GM12864 (cell line): Measurements from ENCODE around the gene CFAP161.

Source experiments
- DNase-seq: peaks from one replicate; pipeline ENCODE4 v3.0.0-alpha.2; 2011; ENCODE audit warnings: low read depth
- H3K4me3 ChIP-seq: 2 replicates; pipeline ENCODE4 v1.5.1; 2011; ENCODE audit warnings: mild to moderate bottlenecking, low read depth, low read length, control low read depth
- TF ChIP-seq, protein P1 (sequence below): IDR thresholded peaks from 2 replicates; pipeline ENCODE4 v1.5.1; 2011; ENCODE audit warnings: low read depth, mild to moderate bottlenecking, moderate library complexity, low read length, control low read depth, inconsistent platforms; ENCODE audit errors: missing control alignments

Gene CFAP161

DNA sequence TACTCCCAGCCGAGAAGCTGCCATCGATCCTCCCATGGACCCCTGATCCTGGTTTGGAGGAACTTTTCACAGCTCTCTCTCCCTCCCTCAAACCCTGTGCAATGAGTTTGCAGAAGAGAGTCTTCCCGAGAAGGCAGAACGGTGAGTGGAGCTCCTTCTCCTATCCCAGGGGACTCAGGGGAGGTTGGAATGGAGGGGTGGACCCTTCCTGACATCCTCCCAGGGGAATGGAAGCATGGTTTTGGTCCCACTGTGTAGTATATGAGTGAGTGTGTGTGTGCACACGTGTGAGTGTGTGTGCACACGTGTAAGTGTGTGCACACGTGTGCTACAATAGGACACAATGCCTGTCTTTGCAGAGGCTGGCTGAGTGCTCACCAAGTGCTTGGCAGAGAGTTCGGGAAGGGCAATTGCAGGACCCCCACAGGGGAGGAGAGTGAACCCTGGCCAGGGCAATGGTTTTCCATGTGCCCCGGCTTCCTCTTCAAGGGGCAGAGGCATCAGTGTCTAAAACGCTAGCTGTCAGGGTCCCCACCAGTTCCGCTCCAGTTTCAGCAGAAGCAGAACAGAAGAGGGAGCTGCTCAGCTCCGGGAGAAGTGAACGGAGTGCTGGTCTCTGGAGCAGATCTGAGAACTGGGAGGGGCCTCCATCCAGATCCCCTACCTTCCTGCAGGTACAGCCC is 48.8 kb downstream of the CFAP161 start:
- DNase-seq = no peak
- no peak overlapping the region for H3K4me3 ChIP-seq
- TF ChIP-seq, protein P1, sequence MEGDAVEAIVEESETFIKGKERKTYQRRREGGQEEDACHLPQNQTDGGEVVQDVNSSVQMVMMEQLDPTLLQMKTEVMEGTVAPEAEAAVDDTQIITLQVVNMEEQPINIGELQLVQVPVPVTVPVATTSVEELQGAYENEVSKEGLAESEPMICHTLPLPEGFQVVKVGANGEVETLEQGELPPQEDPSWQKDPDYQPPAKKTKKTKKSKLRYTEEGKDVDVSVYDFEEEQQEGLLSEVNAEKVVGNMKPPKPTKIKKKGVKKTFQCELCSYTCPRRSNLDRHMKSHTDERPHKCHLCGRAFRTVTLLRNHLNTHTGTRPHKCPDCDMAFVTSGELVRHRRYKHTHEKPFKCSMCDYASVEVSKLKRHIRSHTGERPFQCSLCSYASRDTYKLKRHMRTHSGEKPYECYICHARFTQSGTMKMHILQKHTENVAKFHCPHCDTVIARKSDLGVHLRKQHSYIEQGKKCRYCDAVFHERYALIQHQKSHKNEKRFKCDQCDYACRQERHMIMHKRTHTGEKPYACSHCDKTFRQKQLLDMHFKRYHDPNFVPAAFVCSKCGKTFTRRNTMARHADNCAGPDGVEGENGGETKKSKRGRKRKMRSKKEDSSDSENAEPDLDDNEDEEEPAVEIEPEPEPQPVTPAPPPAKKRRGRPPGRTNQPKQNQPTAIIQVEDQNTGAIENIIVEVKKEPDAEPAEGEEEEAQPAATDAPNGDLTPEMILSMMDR = no peak

GRCh38 chr15:81183439-81183775 is 49.3 kb downstream of the CFAP161 start:
- TF ChIP-seq, protein P1 = no peak
- DNase-seq = no peak
- no peak overlapping the region for H3K4me3 ChIP-seq

DNA sequence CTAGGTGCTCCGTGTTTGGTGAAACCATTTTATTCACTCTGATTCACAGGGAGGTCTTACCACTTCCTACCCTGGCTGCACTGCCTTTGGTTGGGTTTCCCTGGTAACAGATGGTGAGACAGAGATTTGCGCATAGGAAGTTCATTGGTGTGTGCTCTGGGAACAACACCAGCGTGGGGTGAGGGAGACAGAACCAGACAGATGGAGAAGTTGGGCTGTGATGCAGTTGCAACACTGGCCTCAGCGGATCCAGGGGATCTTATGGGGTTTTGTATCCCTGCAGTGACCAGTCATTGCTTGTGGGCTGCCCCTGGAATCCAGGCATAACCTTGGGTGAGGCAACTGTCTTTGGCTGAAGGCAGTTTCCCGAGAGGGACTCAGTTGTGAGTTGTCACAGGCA is 50.1 kb downstream of the CFAP161 start:
- no peak overlapping the region for H3K4me3 ChIP-seq
- TF ChIP-seq, protein P1 = no peak
- no peak for DNase-seq

- no peak for DNase-seq
- TF ChIP-seq, protein P1 = no peak
- H3K4me3 ChIP-seq = no peak overlapping the region
Observed at GRCh38 chr15:81185631-81186295, 51.7 kb downstream of the CFAP161 start.

- no peak for DNase-seq
- TF ChIP-seq, protein P1 = no peak
- H3K4me3 ChIP-seq = no peak overlapping the region
Observed at GRCh38 chr15:81188354-81188753, 54.3 kb downstream of the CFAP161 start.

DNA sequence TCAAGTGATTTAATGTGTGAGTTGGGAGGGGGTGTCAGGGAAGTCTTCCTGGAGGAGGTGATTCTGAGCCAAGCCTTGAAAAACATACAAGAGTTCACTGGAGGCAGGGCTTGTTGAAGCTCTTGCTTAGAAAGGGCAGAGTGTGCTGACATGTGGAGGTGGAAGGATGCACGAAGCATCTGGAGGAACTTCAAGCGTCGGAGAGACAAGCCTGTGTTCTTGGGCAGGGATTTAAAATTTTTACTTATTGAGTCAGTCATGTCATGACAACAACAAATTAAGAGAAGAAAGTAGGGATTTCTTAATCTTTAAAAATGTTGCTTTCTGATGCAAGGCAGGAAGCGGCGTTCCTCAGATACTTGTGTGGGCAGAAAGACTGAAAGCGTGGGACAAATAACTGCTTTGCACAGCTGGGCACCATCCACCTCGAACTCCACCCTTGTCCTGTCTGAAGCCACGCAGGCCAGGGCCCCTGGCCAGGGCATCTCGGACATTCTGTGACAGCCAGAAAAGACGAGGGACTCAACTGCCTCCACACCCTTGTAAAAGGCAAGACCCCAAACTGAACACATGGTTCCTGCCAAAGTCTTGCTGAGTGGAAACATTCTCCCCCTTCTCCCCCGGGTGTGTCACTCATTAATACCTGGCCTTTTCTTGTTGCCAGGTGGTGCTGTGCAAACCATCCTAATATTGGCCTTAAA is 55.7 kb downstream of the CFAP161 start:
- no peak overlapping the region for H3K4me3 ChIP-seq
- no peak for DNase-seq
- TF ChIP-seq, protein P1 = no peak
